ENCODE data around the gene TSPY1.
"Not testable (repeated sequence)": the region's sequence is repeated elsewhere in the genome, so short reads cannot be mapped to it uniquely, and the experiment has no call there.

The TSPY1 gene

GRCh38 chrY:9466655-9467054 lies at the start of gene TSPY1:
TSPY1 (plus strand) TSS chrY:9466955; CDS start chrY:9467001, 46 bp downstream.
- DNase-seq (ENCODE audit: low read depth in 1 of 2, low spot score in 1 of 2); in situ Hi-C loops (cut with HindIII; ENCODE audit: low pct_unique_long_range_greater_than_20kb, low sequenced_read_pairs): not testable (repeated sequence)

DNA sequence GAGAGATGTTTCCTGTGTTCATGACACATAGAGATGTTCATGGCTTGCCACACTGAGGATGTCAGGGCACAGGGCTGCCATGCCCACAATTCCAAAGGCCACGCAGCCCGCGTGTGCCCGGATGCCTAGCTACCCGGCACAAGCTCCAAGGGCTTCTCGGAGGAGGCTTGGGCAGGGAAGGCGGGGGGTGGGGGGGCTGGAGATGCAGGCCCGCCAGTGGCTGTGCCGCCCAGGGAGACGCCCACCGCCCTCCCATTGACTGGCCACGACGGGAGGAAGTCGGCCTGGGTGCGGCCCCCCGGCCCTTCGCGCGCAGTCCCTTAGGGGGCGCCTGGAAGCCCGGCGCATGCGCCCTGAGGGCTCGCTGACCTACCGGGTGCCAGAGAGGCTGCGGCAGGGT lies 20.2 kb downstream of the TSPY1 start, which contains the start of gene TSPY9:
Gene TSPY9, plus strand, starts transcription at position 301 of the 400 bp plus-strand sequence. Its CDS starts 46 bp downstream, at position 347.
- DNase-seq (ENCODE audit: low read depth in 1 of 2, low spot score in 1 of 2); in situ Hi-C loops (cut with HindIII; ENCODE audit: low pct_unique_long_range_greater_than_20kb, low sequenced_read_pairs): not testable (repeated sequence)

- DNase-seq (ENCODE audit: low read depth in 1 of 2, low spot score in 1 of 2); in situ Hi-C loops (cut with HindIII; ENCODE audit: low pct_unique_long_range_greater_than_20kb, low sequenced_read_pairs): not testable (repeated sequence)
Measured at GRCh38 chrY:9504396-9504795, 37.6 kb downstream of the TSPY1 start.

GRCh38 chrY:9516287-9516686 lies 49.5 kb downstream of the TSPY1 start:
- in situ Hi-C loops (cut with HindIII; ENCODE audit: low pct_unique_long_range_greater_than_20kb, low sequenced_read_pairs); DNase-seq (ENCODE audit: low read depth in 1 of 2, low spot score in 1 of 2): not testable (repeated sequence)

Measured in T47D (cell line).